ENCODE results near the gene CRNKL1. TPM values are rescaled to one million over a fixed set of nuclear protein-coding genes. Genes with fewer than 3 reads are reported as not detected.

Gene CRNKL1
- total and polyA plus RNA-seq, 2 of the 4 experiments (the other 2 are of a cell fraction), result 7.4 to 20.1 TPM

- Histone ChIP-seq H3K56ac (ENCODE audit: extremely low read depth, insufficient read depth, low read length) (peak overlapping the region; percentile 50; the same call in 1 of the 2 replicates), H3K4me3 (ENCODE audit: insufficient read depth, low read depth, low read length) (no peak overlapping the region), H4K5ac (ENCODE audit: low read depth, low read length) (no peak overlapping the region), H2BK15ac (ENCODE audit: low read depth, low read length) (peak overlapping the region; percentile 20; the same call in 1 of the 3 replicates), H3K4me2 (ENCODE audit: low read depth, low read length) (no peak overlapping the region), H3K9ac (ENCODE audit: low read depth, low read length) (no peak overlapping the region), H3K4me1 (ENCODE audit: control insufficient read depth, insufficient read depth, low read length) (peaks cover 24% of the 10 kb centered on the region), H4K8ac (ENCODE audit: low read depth in 2 of 2, low read length in 2 of 2) (no peak overlapping the region), H2AK9ac (replicated peaks; ENCODE audit: low read depth, low read length, poor library complexity) (no peak overlapping the region), H3K9me3 (ENCODE audit: control insufficient read depth, insufficient read depth, low read length) (no peaks in the 10 kb centered on the region), H3K9me1 (ENCODE audit: insufficient read depth, low read length) (peaks cover 36% of the 10 kb centered on the region), H3K27ac (ENCODE audit: insufficient read depth, low read length) (no peak overlapping the region), H4K91ac (ENCODE audit: insufficient read depth, low read depth, low read length) (peak overlapping the region; percentile 50; the same call in 1 of the 2 replicates), H3K27me3 (ENCODE audit: control insufficient read depth, insufficient read depth, low read length) (no peaks in the 10 kb centered on the region), H2AFZ (replicated peaks; ENCODE audit: low read length, poor library complexity) (no peak overlapping the region), H3K36me3 (ENCODE audit: control insufficient read depth, insufficient read depth, low read length) (peaks cover 21% of the 10 kb centered on the region), H3K79me1 (ENCODE audit: low read depth in 1 of 2, low read length in 2 of 2) (peaks cover 9 to 77% of the 10 kb centered on the region in 2 experiments; a peak in 3 of 4 replicates), H3K4ac (ENCODE audit: low read depth, low read length) (peak overlapping the region; percentile 52; the same call in 1 of the 2 replicates), H4K20me1 (ENCODE audit: insufficient read depth, low read length) (peaks cover 76% of the 10 kb centered on the region), H2BK20ac (ENCODE audit: low read depth, low read length) (no peak overlapping the region), H3K23ac (ENCODE audit: low read depth, low read length) (peak overlapping the region; percentile 63), H3K18ac (ENCODE audit: low read depth, low read length) (no peak overlapping the region), H3K14ac (replicated peaks; ENCODE audit: low read depth, low read length) (no peak overlapping the region), H2AK5ac (ENCODE audit: low read depth, low read length) (0 out of 2 replicates have a peak overlapping the region, but pooled peaks have one; percentile 66), H2BK120ac (ENCODE audit: low read depth, low read length) (peak overlapping the region; percentile 32; the same call in 1 of the 2 replicates), H2BK5ac (ENCODE audit: low read depth, low read length, poor library complexity, severe bottlenecking) (peak overlapping the region; percentile 66)
- ATAC-seq (ENCODE audit: low read depth), result peak; percentile 55
- in situ Hi-C loops (cut with MboI; ENCODE audit: low sequenced_read_pairs), result no loop called here
- no TSS peak for BruUV-seq (replicated peaks)
- intact Hi-C loops (cut with micrococcal nuclease), result no loop called here
- no CpG with 5 or more reads among the region's 6 CpGs for WGBS, 2 experiments (ENCODE audit: extremely low coverage in 2 of 2, insufficient read length in 1 of 2)
- ChIA-PET CTCF (no interaction called here), POLR2A (ENCODE audit: unreplicated experiment) (no interaction called here)
- TF ChIP-seq RCOR1 (IDR thresholded peaks at IDR 0.05; ENCODE audit: insufficient replicate concordance, low read length) (no peak), RFX5 (IDR thresholded peaks at IDR 0.05; ENCODE audit: low read depth, low read length) (no peak), CEBPB (IDR thresholded peaks at IDR 0.05; ENCODE audit: low read depth, low read length) (peak; percentile 80), POLR2A (IDR thresholded peaks at IDR 0.05; ENCODE audit: low read depth, low read length) (no peak), MAZ (IDR thresholded peaks at IDR 0.05; ENCODE audit: borderline replicate concordance, low read depth, low read length) (no peak; the same call in 1 of the 2 replicates), MAFK (IDR thresholded peaks at IDR 0.05; ENCODE audit: low read depth, low read length) (no peak), CHD1 (IDR thresholded peaks at IDR 0.05; ENCODE audit: low read depth, low read length) (no peak), FOS (IDR thresholded peaks at IDR 0.05; ENCODE audit: low read depth, low read length) (0 out of 2 replicates have a peak, but pooled peaks have one; percentile 9)
- peak; percentile 85 for DNase-seq
- dilution Hi-C loops (cut with HindIII; ENCODE audit: low sequenced_read_pairs, unreplicated experiment), result no loop called here
These were observed 65.8 kb downstream of the CRNKL1 start for GRCh38 chr20:19986419-19986818.

Other genes with a start within 250 kb of the CRNKL1 start
- gene NAA20, start 35.1 kb downstream of the CRNKL1 start, total RNA-seq (2012; rRNA removed), result 35.7 and 59.7 TPM in 2 replicates
- gene NAA20, start 35.1 kb downstream of the CRNKL1 start, polyA plus RNA-seq (2012; rRNA removed), result 50.9 and 58.8 TPM in 2 replicates
- gene CFAP61, start 66 bp upstream of the CRNKL1 start, total RNA-seq (2012; rRNA removed), result under 0.01 TPM in 1 of 2 replicates, not detected in the other
- gene CFAP61, start 66 bp upstream of the CRNKL1 start, polyA plus RNA-seq (2012; rRNA removed), result 0.07 TPM in 1 of 2 replicates, not detected in the other